NB4 (cell line): ENCODE results near the gene CCDC138.

ENCODE experiments used
- CTCF ChIP-seq: IDR thresholded peaks from one replicate; pipeline ENCODE4 v1.5.1; 2012; ENCODE audit warnings: low read depth, low read length
- MAX ChIP-seq: IDR thresholded peaks from 2 replicates; pipeline ENCODE4 v1.6.1; 2011; ENCODE audit warnings: low read depth, low read length

- TF ChIP-seq CTCF, result no peak
- no peak for TF ChIP-seq MAX
Observed at GRCh38 chr2:108805032-108805431, 18.5 kb downstream of the CCDC138 start.
